HG03575 (cell line): Measurements from ENCODE around the gene LRRC49.
"Not testable (repeated sequence)": the region's sequence is repeated elsewhere in the genome, so short reads cannot be mapped to it uniquely, and the experiment has no call there.

ENCODE experiments used
- ATAC-seq: cut with Tn5 transposase; IDR thresholded peaks from one replicate; pipeline ENCODE4 v1.9.1; 2021; ENCODE audit not compliant: unreplicated experiment, insufficient number of reproducible peaks, low FRiP score; ENCODE audit errors: extremely low read depth

Gene LRRC49

GRCh38 chr15:70917955-70918354, 25.3 kb downstream of the LRRC49 start:
- no peak for ATAC-seq

- no peak for ATAC-seq
These were observed 28.5 kb downstream of the LRRC49 start for GRCh38 chr15:70920981-70921696.

- no peak for ATAC-seq
These were observed 29.5 kb downstream of the LRRC49 start for GRCh38 chr15:70922119-70922518.

GRCh38 chr15:70923311-70924080, 30.9 kb downstream of the LRRC49 start:
- no peak for ATAC-seq

GRCh38 chr15:70926914-70927313, 34.3 kb downstream of the LRRC49 start:
- not testable (repeated sequence) for ATAC-seq

- no peak for ATAC-seq
These were observed 39.2 kb downstream of the LRRC49 start for GRCh38 chr15:70931821-70932220.

GRCh38 chr15:70932397-70932796, 39.8 kb downstream of the LRRC49 start:
- ATAC-seq: no peak

GRCh38 chr15:70933411-70933810, 40.8 kb downstream of the LRRC49 start:
- ATAC-seq: no peak

- no peak for ATAC-seq
These were observed 43.0 kb downstream of the LRRC49 start for GRCh38 chr15:70935631-70936030.

GRCh38 chr15:70936326-70936725, 43.7 kb downstream of the LRRC49 start:
- ATAC-seq: no peak

- ATAC-seq: not testable (repeated sequence)
These were observed 50.7 kb downstream of the LRRC49 start for GRCh38 chr15:70943285-70943684.

GRCh38 chr15:70947351-70948335, 55.0 kb downstream of the LRRC49 start:
- no peak for ATAC-seq

GRCh38 chr15:70950953-70951352, 58.3 kb downstream of the LRRC49 start:
- no peak for ATAC-seq

GRCh38 chr15:70954171-70954570, 61.5 kb downstream of the LRRC49 start:
- ATAC-seq: no peak

- ATAC-seq: no peak
These were observed 62.1 kb downstream of the LRRC49 start for GRCh38 chr15:70954733-70955132.

GRCh38 chr15:70955151-70955550, 62.5 kb downstream of the LRRC49 start:
- no peak for ATAC-seq

GRCh38 chr15:70956201-70956995, 63.8 kb downstream of the LRRC49 start:
- no peak for ATAC-seq

GRCh38 chr15:70962084-70962483, 69.5 kb downstream of the LRRC49 start:
- ATAC-seq: no peak

- ATAC-seq: no peak
These were observed 70.6 kb downstream of the LRRC49 start for GRCh38 chr15:70963199-70963598.
